Measurements from ENCODE around the gene ASB15. TPM values are rescaled to one million over a fixed set of nuclear protein-coding genes. Genes with fewer than 3 reads are reported as not detected.

Gene ASB15
- total RNA-seq, 1 donor = not detected

DNA sequence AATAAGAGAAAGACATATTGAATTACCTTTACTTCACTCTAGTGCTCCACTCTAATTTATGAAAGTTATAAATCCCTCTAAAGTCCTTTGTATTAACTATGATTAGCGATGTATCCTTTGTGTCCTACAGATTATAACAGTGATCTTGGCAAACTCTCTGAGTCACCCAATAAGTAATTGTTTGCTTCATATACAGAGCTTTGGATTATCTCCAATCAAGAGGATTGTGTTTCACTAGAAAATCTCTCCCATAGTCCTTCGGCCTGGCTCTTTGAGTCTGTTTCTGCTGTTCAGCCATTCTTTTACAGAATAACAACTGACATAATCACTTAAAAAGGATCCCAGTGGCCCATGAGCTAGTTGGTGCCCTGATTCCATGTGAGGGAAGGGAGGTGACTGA is 63.5 kb downstream of the ASB15 start:
- no peak for DNase-seq (ENCODE audit: low read depth)
- no peak overlapping the region for H3K4me3 ChIP-seq (ENCODE audit: low read depth, low read length)
- no peak for TF ChIP-seq CTCF (IDR thresholded peaks at IDR 0.05; ENCODE audit: insufficient read depth, low read length)

DNA sequence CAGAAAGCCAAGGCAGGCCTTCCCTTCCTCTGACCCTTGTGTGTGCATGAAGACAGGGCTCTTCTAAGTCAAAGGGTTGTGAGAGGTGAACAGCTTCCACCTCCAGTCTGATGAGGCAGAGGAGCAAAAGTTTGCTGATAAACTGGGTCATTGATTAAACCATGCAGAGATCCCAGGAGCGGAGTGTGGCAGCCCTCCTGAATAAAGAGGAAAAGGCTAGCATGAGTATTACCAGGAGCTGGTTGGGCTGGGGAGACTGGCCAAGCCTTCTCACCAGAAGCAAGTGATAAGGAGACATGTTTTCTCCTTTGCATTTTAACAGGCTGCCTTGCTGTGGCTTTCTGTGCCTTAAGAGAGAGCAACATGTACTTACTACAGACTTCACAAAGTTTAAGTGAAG is 64.3 kb downstream of the ASB15 start:
- no peak for TF ChIP-seq CTCF (IDR thresholded peaks at IDR 0.05; ENCODE audit: insufficient read depth, low read length)
- DNase-seq (ENCODE audit: low read depth) = peak; percentile 21
- H3K4me3 ChIP-seq (ENCODE audit: low read depth, low read length) = no peak overlapping the region

- no peak for DNase-seq (ENCODE audit: low read depth)
- no peak overlapping the region for H3K4me3 ChIP-seq (ENCODE audit: low read depth, low read length)
- TF ChIP-seq CTCF (IDR thresholded peaks at IDR 0.05; ENCODE audit: insufficient read depth, low read length) = no peak
These were observed 64.9 kb downstream of the ASB15 start for GRCh38 chr7:123666492-123666891.

DNA sequence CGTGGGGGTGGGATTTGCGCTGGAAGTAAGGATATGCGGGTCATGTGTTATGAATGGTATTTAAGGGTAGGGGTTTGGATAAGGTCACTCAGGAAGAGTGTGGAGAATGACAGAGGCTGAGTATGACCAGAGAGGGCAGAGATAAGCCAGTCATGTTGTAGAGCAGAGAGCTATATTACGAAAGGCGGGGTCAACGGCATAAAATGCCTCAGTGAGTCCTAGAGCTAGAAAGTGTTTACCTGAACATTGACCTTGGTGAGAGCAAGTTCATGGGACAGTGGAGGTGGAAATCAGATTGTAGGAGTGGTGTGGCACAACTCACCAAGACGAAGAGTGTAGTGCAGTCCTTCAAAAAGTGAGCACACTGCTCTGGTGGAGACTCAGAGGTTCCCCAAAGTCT is 67.9 kb downstream of the ASB15 start:
- no peak for DNase-seq (ENCODE audit: low read depth)
- no peak for TF ChIP-seq CTCF (IDR thresholded peaks at IDR 0.05; ENCODE audit: insufficient read depth, low read length)
- H3K4me3 ChIP-seq (ENCODE audit: low read depth, low read length) = no peak overlapping the region

GRCh38 chr7:123673137-123673732 is 71.6 kb downstream of the ASB15 start:
- no peak for DNase-seq (ENCODE audit: low read depth)
- H3K4me3 ChIP-seq (ENCODE audit: low read depth, low read length) = no peak overlapping the region
- TF ChIP-seq CTCF (IDR thresholded peaks at IDR 0.05; ENCODE audit: insufficient read depth, low read length) = no peak

- DNase-seq (ENCODE audit: low read depth) = no peak
- TF ChIP-seq CTCF (IDR thresholded peaks at IDR 0.05; ENCODE audit: insufficient read depth, low read length) = no peak
- no peak overlapping the region for H3K4me3 ChIP-seq (ENCODE audit: low read depth, low read length)
These were observed 72.3 kb downstream of the ASB15 start for GRCh38 chr7:123673752-123674398.

Measured in fibroblast of the aortic adventitia (primary cell).